ENCODE measurements around the gene RHBDD1.

DNA sequence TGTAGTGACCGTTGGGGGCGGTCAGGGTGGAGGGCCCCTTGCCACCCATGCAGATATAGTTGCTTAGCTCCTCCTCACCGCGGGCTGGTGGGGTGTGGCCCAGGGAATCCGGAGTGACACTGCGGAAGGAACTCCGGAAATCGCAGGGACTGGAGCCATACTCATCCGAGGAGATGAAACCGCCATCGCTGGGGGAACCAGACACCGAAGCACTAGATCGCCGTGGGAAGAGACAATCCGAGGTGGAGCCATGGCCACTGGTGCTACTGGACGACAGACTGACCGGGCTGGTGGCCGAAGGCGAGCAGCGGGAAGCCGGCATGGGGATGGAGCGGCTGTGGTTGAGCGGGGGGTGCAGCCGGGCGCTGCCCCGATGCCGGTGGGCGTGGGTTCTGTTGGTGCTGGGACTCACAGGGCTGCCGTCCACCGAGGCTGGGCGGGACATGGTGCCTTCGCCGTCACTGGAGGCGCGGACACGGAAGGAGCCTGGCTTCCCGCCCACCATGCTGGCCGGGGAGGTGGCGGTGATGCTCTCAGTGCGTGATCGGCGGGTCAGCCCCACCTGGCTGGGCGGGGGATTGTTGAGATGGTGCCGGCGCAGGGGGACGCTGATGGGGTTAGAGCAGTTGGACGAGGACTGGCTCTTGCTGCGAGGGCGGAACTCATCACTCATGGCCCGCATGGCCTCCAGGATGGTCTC is 38.4 kb upstream of the RHBDD1 start:
- no peak for TF ChIP-seq POLR2A (IDR thresholded peaks at IDR 0.05)
- TF ChIP-seq, protein P1, sequence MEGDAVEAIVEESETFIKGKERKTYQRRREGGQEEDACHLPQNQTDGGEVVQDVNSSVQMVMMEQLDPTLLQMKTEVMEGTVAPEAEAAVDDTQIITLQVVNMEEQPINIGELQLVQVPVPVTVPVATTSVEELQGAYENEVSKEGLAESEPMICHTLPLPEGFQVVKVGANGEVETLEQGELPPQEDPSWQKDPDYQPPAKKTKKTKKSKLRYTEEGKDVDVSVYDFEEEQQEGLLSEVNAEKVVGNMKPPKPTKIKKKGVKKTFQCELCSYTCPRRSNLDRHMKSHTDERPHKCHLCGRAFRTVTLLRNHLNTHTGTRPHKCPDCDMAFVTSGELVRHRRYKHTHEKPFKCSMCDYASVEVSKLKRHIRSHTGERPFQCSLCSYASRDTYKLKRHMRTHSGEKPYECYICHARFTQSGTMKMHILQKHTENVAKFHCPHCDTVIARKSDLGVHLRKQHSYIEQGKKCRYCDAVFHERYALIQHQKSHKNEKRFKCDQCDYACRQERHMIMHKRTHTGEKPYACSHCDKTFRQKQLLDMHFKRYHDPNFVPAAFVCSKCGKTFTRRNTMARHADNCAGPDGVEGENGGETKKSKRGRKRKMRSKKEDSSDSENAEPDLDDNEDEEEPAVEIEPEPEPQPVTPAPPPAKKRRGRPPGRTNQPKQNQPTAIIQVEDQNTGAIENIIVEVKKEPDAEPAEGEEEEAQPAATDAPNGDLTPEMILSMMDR (IDR thresholded peaks at IDR 0.05), result no peak

All from heart left ventricle (tissue), 13 donors.